ENCODE measurements around the gene MINDY4.

The MINDY4 gene

GRCh38 chr7:30859940-30860496, 88.8 kb downstream of the MINDY4 start:
- peak; percentile 46 for DNase-seq

GRCh38 chr7:30861612-30862011, 90.4 kb downstream of the MINDY4 start:
- no peak for DNase-seq

GRCh38 chr7:30862995-30863705, 91.9 kb downstream of the MINDY4 start:
- no peak for DNase-seq

GRCh38 chr7:30863706-30864035, 92.5 kb downstream of the MINDY4 start:
- no peak for DNase-seq

- no peak for DNase-seq
Observed at GRCh38 chr7:30864101-30864500, 92.9 kb downstream of the MINDY4 start.

- DNase-seq, result no peak
Observed at GRCh38 chr7:30865076-30865475, 93.9 kb downstream of the MINDY4 start.

GRCh38 chr7:30865821-30866220, 94.6 kb downstream of the MINDY4 start:
- peak; percentile 84 for DNase-seq

- no peak for DNase-seq
Observed at GRCh38 chr7:30866939-30867338, 95.7 kb downstream of the MINDY4 start.

- no peak for DNase-seq
Observed at GRCh38 chr7:30867483-30867882, 96.3 kb downstream of the MINDY4 start.

GRCh38 chr7:30869794-30870611, 98.8 kb downstream of the MINDY4 start:
- peak; percentile 59 for DNase-seq

- no peak for DNase-seq
Observed at GRCh38 chr7:30870821-30871518, 99.8 kb downstream of the MINDY4 start.

GRCh38 chr7:30871655-30872054, 100.4 kb downstream of the MINDY4 start:
- DNase-seq, result no peak

- no peak for DNase-seq
Observed at GRCh38 chr7:30873207-30873606, 102.0 kb downstream of the MINDY4 start.

GRCh38 chr7:30873656-30874055, 102.4 kb downstream of the MINDY4 start:
- no peak for DNase-seq

GRCh38 chr7:30874656-30875302, 103.6 kb downstream of the MINDY4 start:
- no peak for DNase-seq

GRCh38 chr7:30877015-30877769, 106.0 kb downstream of the MINDY4 start:
- no peak for DNase-seq

- DNase-seq, result no peak
Observed at GRCh38 chr7:30877993-30878392, 106.8 kb downstream of the MINDY4 start.

GRCh38 chr7:30879139-30880124, 108.2 kb downstream of the MINDY4 start:
- DNase-seq, result peak; percentile 59

GRCh38 chr7:30880125-30880720, 109.0 kb downstream of the MINDY4 start:
- no peak for DNase-seq

- DNase-seq, result no peak
Observed at GRCh38 chr7:30880941-30881340, 109.7 kb downstream of the MINDY4 start.

- DNase-seq, result no peak
Observed at GRCh38 chr7:30881448-30881847, 110.2 kb downstream of the MINDY4 start.

Measured in NCI-H345 (cell line).